HG02973 (cell line): Measurements from ENCODE around the gene MFAP1.

Source experiments
- ATAC-seq: cut with Tn5 transposase; IDR thresholded peaks from one replicate; pipeline ENCODE4 v1.9.1; 2021; ENCODE audit warnings: moderate library complexity; ENCODE audit not compliant: unreplicated experiment

Gene MFAP1

DNA sequence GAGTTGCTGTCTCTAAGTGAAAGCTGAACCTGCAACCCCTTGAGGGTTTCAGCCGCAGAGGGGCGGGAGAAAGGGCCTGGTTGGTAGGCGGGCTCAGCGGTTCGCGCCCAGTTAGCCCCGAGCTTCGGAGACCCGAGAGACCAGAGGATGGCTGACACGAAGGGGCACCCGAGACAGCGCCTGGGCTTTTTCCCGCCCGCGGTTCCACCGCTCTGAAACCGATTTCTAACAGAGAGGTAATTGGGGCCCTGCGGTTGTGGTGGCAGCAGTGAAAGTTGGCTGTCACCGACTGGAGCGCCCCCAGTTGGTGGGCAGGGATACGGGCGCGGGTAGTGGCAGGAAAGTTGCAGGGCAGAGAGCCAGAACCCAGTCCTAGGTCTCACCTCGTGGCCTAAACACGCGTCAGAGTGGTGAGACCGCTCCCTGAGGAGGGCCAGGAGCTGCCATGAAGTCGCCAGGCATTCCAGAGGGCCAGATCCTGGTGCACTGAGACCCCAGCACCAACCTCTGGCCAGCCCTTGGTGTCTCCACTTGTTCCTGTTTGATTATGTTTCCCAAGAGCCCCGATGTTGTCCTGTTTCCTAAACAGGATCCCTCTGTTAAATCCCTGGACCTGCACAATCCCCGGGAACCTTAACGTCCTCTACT is 47.1 kb downstream of the MFAP1 start:
- ATAC-seq, result peak; percentile 35

- peak; percentile 32 for ATAC-seq
These were observed 47.7 kb downstream of the MFAP1 start, which contains the start of gene ELL3 for GRCh38 chr15:43776718-43777266. TSS of gene ELL3 (minus strand) at chr15:43776966. CDS start at chr15:43776901, 65 bp downstream.

GRCh38 chr15:43776101-43776717 is 48.3 kb downstream of the MFAP1 start:
- peak; percentile 60 for ATAC-seq

DNA sequence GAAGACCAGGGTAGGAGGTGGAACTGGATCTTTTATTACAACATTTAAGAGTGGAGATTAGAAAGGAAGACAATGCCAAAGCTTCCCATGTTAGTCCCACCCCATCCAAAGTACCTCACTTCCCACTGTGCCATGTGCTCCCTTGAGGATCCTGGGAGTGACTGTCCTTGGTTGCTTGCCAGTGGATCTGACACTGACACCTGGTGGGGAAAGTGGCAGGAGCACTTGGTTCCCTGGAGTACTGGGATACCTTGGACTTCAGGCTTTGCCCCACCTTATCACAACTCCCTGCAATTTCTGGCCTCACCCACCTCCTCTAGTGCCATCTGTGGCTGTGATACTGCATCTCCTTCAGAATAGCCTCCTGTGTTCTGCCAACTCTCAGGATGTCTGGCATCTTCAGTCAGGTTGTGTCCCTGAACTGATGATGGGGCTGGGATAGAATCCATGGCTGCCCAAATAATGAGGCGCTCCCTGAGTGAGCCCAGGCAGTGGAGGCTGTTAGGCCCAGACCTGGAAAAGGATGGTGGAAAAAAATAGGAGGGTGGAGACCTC is 49.0 kb downstream of the MFAP1 start:
- ATAC-seq, result no peak

DNA sequence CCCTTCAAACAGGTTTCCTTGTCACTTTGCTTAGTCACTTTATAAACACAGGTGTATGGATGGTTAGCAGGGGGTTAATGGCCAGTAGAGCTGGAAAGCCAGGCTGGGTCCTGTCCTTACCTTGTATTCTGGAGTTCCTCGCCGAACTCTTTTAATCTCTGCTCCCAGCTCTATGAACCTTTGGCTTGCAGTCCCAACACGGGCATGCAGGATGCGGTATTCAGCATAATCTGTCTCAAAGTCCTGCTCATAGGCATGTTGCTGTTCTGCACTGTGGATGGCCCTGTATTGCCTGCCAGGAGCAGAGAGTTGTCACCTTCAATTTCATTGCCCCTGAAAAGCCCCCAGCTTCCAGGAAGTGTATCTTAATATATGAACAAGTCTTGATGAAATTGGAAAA is 50.4 kb downstream of the MFAP1 start:
- ATAC-seq, result no peak

- no peak for ATAC-seq
These were observed 51.9 kb downstream of the MFAP1 start for GRCh38 chr15:43772624-43773023.

DNA sequence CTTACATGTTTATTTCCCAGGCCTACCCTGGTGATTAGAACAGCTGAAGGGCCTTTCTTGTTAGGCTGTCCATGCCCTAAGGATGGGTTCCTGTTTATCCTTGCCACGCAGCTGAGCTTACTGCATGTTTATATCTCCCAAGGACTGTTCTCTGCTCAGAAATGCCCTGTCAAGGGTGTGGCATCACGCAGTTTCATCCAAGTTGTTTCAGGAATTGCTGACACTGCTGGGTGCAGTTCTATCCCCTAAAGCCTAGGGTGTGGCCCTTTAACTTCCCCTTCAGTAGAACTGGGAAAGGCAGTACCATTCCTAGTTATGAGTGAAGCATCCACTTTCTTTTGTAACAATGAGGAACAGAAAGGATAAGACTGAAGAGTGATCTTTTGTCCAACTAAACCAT is 52.7 kb downstream of the MFAP1 start:
- no peak for ATAC-seq

GRCh38 chr15:43769584-43770228 is 54.8 kb downstream of the MFAP1 start:
- no peak for ATAC-seq

DNA sequence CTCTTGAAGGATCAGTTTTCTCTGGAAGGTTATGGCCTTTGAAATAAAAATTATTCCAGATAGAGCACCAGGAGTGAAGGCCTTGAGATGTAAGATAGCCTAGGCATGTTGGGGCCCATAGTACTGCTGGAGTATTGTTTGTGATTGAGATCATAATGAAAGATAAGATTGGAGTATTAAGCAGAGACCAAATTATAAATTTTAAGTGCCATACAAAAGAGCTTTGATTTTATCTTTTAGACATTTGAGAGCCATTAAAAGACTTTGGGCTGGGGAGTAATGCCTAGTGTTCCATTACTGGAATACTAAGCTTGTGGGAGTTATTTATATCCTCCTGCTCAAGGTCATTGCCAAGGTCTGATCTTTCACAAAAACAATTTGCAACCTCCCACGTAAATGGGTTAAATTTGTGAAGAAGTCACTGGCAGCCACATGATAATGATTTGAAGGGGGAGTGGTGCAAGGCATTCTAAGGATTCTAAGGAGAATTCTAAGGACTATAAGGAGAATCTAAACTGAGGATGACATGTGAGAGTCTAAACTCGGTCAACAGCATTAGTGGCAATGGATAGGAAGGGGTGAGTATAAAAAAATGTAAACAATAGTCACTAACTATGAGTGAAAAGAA is 60.6 kb downstream of the MFAP1 start:
- ATAC-seq, result no peak

- no peak for ATAC-seq
These were observed 61.7 kb downstream of the MFAP1 start for GRCh38 chr15:43762824-43763223.
